Aorta (tissue), 5 donors: ENCODE data around the gene MYL7. TPM values are rescaled to one million over a fixed set of nuclear protein-coding genes. Genes with fewer than 3 reads are reported as not detected.

Source experiments
- ATAC-seq: fragments of 200-7000 bp; cut with Tn5 transposase; one replicate; pipeline ENCODE4 v1.9.1; 2022; ENCODE audit warnings: moderate library complexity; ENCODE audit not compliant: low FRiP score
- DNase-seq, 2 donors: peaks; one replicate each; pipeline ENCODE4 v3.0.0-alpha.2; 2020
- H3K27ac ChIP-seq, 2 donors: one replicate each; pipeline ENCODE4 v1.5.1; 2013; ENCODE audit warnings: low read length in 2 of 2, mild to moderate bottlenecking in 2 of 2, moderate library complexity in 2 of 2, control low read depth in 1 of 2, inconsistent platforms in 1 of 2, low read depth in 1 of 2
- H3K27me3 ChIP-seq, 2 donors: one replicate each; pipeline ENCODE4 v1.6.1; 2013; ENCODE audit warnings: control low read depth in 1 of 2, low read length in 1 of 2, mild to moderate bottlenecking in 1 of 2, moderate library complexity in 1 of 2; ENCODE audit not compliant: insufficient read depth in 2 of 2, control insufficient read depth in 1 of 2
- H3K36me3 ChIP-seq, 2 donors: one replicate each; pipeline ENCODE4 v1.6.1; 2013; ENCODE audit warnings: control low read depth in 1 of 2, low read length in 1 of 2, mild to moderate bottlenecking in 1 of 2; ENCODE audit not compliant: insufficient read depth in 2 of 2, control insufficient read depth in 1 of 2
- H3K4me1 ChIP-seq, 2 donors: one replicate each; pipeline ENCODE4 v1.6.1; 2013; ENCODE audit warnings: low read length in 2 of 2, control low read depth in 1 of 2, mild to moderate bottlenecking in 1 of 2, moderate library complexity in 1 of 2; ENCODE audit not compliant: insufficient read depth in 2 of 2, control insufficient read depth in 1 of 2
- H3K4me3 ChIP-seq, 2 donors: one replicate each; pipeline ENCODE4 v1.5.1; 2013; ENCODE audit warnings: low read length in 2 of 2, control low read depth in 1 of 2, mild to moderate bottlenecking in 1 of 2
- H3K9me3 ChIP-seq: one replicate; pipeline ENCODE4 v1.6.1; 2013; ENCODE audit warnings: mild to moderate bottlenecking, low read length; ENCODE audit not compliant: control insufficient read depth
- WGBS, 2 donors: extraction: QIAGEN DNeasy Blood & Tissue Kit; methylation state at CpG; one replicate each; pipeline ENCODE4 v1.1.7; 2013; 5-methylcytosine and 5-hydroxymethylcytosine counted together
- intact Hi-C, 2 donors: fragments of 100-400 bp; cut with DNase I; formaldehyde crosslinking; loops; one replicate each; pipeline versions ENCODE4 v1.14.2 to v1.15.0; 2022
- polyA plus RNA-seq, 2 donors: library from polyadenylated mRNA; stranded (reverse); fragments of 200-250 nt; gene quantifications; one replicate each; pipeline ENCODE4 v1.2.3, GENCODE V29; 2013
- total RNA-seq, 2 donors: library from RNA; stranded (reverse); fragmentation: NEBNext Ultra II Directional; extraction: Animal tissue kit (Norgen Biotek cat#: 25700); gene quantifications; one replicate each; pipeline ENCODE4 v1.2.1, GENCODE V29; 2021
- donor health status: healthy with polysubstance abuse.
- donor health status: Bipolar disorder and iron deficiency.
- donor health status: DM: no; HTN: no; CAD: no.
- donor health status: DM: no; HTN: no; CAD: no.
- donor health status: DM: yes; HTN: yes; CAD: no.

MYL7 gene
- total and polyA plus RNA-seq, 4 donors, result 2.6 to 4.1 TPM; not detected in 2

DNA sequence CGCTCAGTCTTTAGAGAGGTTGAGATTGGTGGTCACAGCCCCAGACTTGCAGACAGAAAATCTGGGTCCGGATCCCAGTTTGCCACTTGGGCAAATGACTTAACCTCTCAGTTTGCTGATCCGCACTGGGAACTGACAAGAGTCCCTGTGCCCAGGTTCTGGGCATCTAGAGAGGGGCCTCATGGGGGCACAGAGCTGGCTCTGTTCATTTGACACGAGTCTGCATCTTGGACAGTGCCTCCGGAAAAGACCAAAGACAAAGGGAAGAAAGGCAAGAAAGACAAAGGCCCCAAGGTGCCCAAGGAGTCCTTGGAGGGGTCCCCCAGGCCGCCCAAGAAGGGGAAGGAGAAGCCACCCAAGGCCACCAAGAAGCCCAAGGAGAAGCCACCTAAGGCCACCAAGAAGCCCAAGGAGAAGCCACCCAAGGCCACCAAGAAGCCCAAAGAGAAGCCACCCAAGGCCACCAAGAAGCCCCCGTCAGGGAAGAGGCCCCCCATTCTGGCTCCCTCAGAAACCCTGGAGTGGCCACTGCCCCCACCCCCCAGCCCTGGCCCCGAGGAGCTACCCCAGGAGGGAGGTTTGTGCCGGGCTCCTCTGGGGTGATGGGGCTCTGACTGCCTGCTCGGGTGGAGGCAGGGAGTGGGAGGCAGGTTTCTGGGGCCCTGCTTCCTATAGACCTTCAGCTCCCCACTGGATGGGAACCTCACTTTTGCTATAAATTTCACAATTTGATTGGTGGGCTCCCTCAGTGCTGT, 34.6 kb downstream of the MYL7 start:
- peaks cover 0 to 9% of the 10 kb centered on the region in 2 donors for H3K4me1 ChIP-seq
- DNase-seq (peak in 1 of 2 donors; percentile 44), ATAC-seq (no peak)

GRCh38 chr7:44105832-44106231, 35.3 kb downstream of the MYL7 start:
- Histone ChIP-seq H3K4me3 (peak overlapping the region; percentile 4 to 80), H3K27me3 (no peaks in the 10 kb centered on the region), H3K27ac (peak overlapping the region; percentile 44 to 89), H3K4me1 (peaks cover 0 to 9% of the 10 kb centered on the region in 2 donors), H3K9me3 (no peaks in the 10 kb centered on the region), H3K36me3 (peaks cover 0 to 9% of the 10 kb centered on the region in 2 donors)
- ATAC-seq (no peak), DNase-seq (no peak)
- intact Hi-C loops, result loop anchor here (2.0 to 5.0 kb wide), 2 partner anchors 27 to 34 kb away; no protein-coding TSS in a partner anchor
- 11 to 17% methylated on average over 2 of the region's 2 CpGs for WGBS, 2 donors

More for the DNA sequence above, 34.6 kb downstream of the MYL7 start:
- intact Hi-C loops, result loop anchor here (2.0 to 5.0 kb wide), 2 partner anchors 28 to 34 kb away; no protein-coding TSS in a partner anchor
- no peaks in the 10 kb centered on the region for H3K27me3 ChIP-seq
- peak overlapping the region in 1 of 2 donors; percentile 80 for H3K4me3 ChIP-seq
- H3K27ac ChIP-seq, result peak overlapping the region; percentile 69 to 89
- H3K36me3 ChIP-seq, result peaks cover 0 to 11% of the 10 kb centered on the region in 2 donors
- H3K9me3 ChIP-seq, result no peaks in the 10 kb centered on the region
- WGBS, 2 donors, result 69 to 70% methylated on average over 10 of the region's 10 CpGs

DNA sequence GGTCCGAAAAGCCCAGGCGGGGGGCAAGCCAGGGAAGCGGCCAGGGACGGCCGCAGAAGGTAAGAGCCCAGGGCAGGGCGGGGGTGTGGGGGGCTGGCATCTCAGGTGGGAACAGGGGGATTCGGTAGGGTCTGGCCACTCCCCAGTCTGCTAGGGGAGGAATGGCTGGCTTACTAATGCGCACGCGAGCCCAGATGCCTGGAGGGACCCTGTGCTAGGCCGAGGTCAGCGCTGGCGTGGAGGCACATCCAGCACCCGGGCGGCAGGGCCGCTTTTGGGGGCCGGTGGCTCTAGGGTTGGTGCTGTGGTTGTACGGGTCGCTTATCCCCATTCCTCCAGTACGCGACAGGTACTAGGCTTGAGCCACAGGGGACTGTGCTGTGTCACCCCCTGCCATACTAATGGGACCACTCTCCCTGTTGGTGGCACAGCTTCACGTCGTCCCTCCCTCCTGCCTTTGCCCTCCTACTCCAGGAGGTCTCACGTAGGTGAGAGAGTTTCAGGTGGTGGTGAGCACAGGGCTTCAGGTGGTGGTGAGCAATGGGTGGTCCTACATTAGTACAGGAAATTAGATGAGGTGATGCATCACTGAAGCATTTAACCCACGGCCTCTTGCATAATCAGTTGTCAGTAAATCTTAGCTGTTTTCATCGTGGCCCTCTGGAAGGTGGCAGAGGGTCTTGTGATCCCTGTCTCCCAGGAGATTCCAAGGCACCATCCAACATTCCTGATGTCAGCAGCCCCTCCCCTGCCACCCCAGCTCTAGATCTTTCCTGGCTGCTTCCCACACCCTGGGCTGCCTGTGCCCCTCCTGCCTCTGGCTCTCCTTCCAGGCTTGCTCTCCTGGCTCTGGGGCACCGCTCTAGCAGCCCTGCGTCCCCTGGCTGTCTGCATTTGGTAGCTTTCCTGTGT, 36.0 kb downstream of the MYL7 start:
- Histone ChIP-seq H3K27ac (peak overlapping the region; percentile 89 to 97), H3K4me1 (peaks cover 0 to 9% of the 10 kb centered on the region in 2 donors), H3K36me3 (peaks cover 0 to 4% of the 10 kb centered on the region in 2 donors), H3K4me3 (peak overlapping the region; percentile 47 to 80), H3K27me3 (no peaks in the 10 kb centered on the region), H3K9me3 (no peaks in the 10 kb centered on the region)
- peak; percentile 46 for ATAC-seq
- peak; percentile 76 to 87 for DNase-seq
- 3 to 7% methylated on average over 20 to 28 of the region's 28 CpGs for WGBS, 2 donors
- intact Hi-C loops, result loop anchor here in 1 of 2 donors (5.0 kb wide), 1 partner anchor 33 kb away; no protein-coding TSS in a partner anchor

DNA sequence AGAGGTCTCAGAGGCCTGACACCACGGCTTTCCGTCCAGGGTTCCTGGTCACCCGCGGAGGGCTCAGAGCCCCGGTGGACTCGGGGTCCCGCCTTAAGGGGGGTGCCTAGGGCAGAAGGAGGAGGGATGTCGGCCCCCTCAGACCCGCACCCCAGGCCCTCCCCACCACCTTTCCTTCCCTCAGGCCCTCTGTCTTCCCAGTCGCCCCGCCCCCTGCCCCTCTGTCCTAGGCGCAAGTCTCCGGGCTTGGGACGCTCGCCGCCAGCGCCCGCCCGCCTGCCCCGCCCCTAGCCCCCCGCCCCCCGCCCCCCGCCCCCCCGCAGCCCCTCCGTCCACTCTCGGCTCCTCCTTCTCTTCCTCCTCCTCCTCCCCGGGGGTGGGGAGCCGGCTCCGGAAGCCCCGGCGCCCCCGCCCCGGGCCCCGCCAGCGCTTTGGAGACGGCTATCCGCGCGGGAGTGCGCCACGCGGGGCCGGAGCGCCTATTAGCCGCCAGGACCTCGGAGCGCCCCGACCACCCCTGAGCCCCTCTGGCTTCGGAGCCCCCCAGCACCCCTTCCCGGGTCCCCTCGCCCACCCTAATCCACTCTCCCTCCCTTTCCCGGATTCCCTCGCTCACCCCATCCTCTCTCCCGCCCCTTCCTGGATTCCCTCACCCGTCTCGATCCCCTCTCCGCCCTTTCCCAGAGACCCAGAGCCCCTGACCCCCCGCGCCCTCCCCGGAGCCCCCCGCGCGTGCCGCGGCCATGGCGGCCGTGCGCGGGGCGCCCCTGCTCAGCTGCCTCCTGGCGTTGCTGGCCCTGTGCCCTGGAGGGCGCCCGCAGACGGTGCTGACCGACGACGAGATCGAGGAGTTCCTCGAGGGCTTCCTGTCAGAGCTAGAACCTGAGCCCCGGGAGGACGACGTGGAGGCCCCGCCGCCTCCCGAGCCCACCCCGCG, 36.9 kb downstream of the MYL7 start, which contains the start of gene AEBP1:
TSS of gene AEBP1 (plus strand) at position 423 of the 937 bp plus-strand sequence. CDS start at position 744, 321 bp downstream.
- Histone ChIP-seq H3K27ac (peak within 1 kb of the TSS; percentile 89 to 97), H3K36me3 (peaks cover 0 to 4% of the 10 kb centered on the region in 2 donors), H3K27me3 (no peaks in the 10 kb centered on the region), H3K9me3 (no peaks in the 10 kb centered on the region), H3K4me3 (peak within 1 kb of the TSS; percentile 47 to 80), H3K4me1 (peaks cover 0 to 9% of the 10 kb centered on the region in 2 donors)
- intact Hi-C loops, result no loop called here
- 4 to 6% methylated on average over 46 to 87 of the region's 87 CpGs for WGBS, 2 donors
- peak; percentile 74 to 83 for DNase-seq
- peak; percentile 0 for ATAC-seq

DNA sequence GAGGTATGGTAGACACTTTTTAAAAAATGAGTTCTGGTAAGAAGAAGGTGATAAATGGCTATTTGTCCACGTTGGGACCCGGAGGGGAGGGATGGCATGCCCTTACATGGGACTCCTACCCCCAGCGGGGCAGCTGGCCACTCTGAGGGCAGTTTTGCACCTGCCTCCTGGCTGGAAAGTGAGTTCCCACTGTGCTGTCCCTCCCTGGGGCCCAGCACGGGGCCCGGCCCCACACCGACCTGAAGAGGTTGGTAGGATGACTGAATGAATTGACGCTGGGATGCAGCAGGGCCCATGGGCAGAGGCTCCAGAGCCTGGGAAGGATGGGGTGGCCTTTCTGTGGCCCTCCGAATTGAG, 37.6 kb downstream of the MYL7 start:
- no peaks in the 10 kb centered on the region for H3K27me3 ChIP-seq
- no peak overlapping the region for H3K4me3 ChIP-seq
- peak in 1 of 2 donors; percentile 48 for DNase-seq
- ATAC-seq, result no peak
- H3K27ac ChIP-seq, result peak overlapping the region; percentile 81 to 97
- 68 to 70% methylated on average over 8 of the region's 8 CpGs for WGBS, 2 donors
- H3K36me3 ChIP-seq, result peaks cover 0 to 2% of the 10 kb centered on the region in 2 donors
- H3K9me3 ChIP-seq, result no peaks in the 10 kb centered on the region
- H3K4me1 ChIP-seq, result peaks cover 0 to 9% of the 10 kb centered on the region in 2 donors
- intact Hi-C loops, result no loop called here

GRCh38 chr7:44102846-44103565, 38.1 kb downstream of the MYL7 start:
- Histone ChIP-seq H3K36me3 (peaks cover 0 to under 1% of the 10 kb centered on the region in 2 donors), H3K27ac (peak overlapping the region; percentile 81 to 97), H3K27me3 (no peaks in the 10 kb centered on the region), H3K9me3 (no peaks in the 10 kb centered on the region), H3K4me1 (peaks cover 0 to 9% of the 10 kb centered on the region in 2 donors), H3K4me3 (no peak overlapping the region)
- DNase-seq, result peak in 1 of 2 donors; percentile 42
- 51 to 54% methylated on average over 8 of the region's 8 CpGs for WGBS, 2 donors
- ATAC-seq, result no peak
- intact Hi-C loops, result loop anchor here in 1 of 2 donors (1.0 kb wide), 1 partner anchor 15 kb away; no protein-coding TSS in a partner anchor

- no peaks in the 10 kb centered on the region for H3K27me3 ChIP-seq
- ATAC-seq, result peak; percentile 63
- DNase-seq, result peak; percentile 93
- 14 to 23% methylated on average over 14 of the region's 14 CpGs for WGBS, 2 donors
- peaks cover 0 to 9% of the 10 kb centered on the region in 2 donors for H3K4me1 ChIP-seq
- H3K27ac ChIP-seq, result peak overlapping the region; percentile 81 to 97
- intact Hi-C loops, result loop anchor here in 1 of 2 donors (1.0 kb wide), 1 partner anchor 14 kb away; no protein-coding TSS in a partner anchor
- H3K4me3 ChIP-seq, result no peak overlapping the region
- H3K9me3 ChIP-seq, result no peaks in the 10 kb centered on the region
- H3K36me3 ChIP-seq, result no peaks in the 10 kb centered on the region
Measured at GRCh38 chr7:44101966-44102845, 38.9 kb downstream of the MYL7 start.
